ENCODE data around the gene EN1. TPM values are rescaled to one million over a fixed set of nuclear protein-coding genes. Genes with fewer than 3 reads are reported as not detected.

The EN1 gene
- total RNA-seq = not detected in 2 replicates

DNA sequence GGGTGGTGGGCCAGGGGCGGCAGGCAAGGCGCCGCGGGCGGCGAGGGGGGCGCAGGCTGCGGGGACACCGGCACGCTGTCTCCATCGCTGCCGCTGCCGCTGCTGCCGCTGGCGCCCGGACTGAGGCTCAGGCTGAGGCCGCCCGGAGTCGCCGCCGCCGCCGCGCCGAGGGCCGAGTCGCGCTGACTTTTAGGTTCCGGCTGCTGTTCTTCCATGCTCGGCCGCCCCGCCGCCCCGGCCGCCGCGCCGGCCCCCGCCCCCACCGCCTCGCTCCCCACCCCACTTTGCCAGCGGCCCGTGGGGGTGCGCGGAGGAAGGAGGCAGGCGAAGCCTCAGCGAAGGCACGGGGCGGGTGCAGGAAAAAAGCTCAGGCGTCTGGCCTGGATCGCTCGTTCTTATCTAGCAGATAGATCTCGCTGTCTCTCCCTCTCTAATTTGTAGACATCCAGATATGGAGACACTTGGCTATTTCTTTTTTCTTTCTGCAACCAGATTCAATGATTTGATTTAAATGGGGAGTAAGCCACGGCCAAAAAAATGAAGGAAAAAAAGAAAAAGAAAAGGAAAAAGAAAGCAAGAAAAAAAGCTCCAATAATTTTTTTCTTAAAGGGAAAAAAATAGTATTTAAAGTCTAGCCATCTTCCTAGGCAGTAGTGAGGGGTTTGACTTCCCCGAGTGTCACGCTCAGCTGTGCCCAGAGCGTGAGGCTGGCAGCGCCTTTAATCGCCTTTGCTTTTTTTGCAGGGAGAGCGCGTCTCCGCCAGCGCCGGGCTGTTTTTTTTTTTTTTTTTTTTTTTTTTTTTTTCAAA, at the start of gene EN1:
Gene EN1, minus strand, starts transcription at position 696 of the 809 bp plus-strand sequence. Its CDS starts 481 bp downstream, at position 215.

Other genes starting within 250 kb of the EN1 start
- gene MARCO, start 94.5 kb upstream of the EN1 start, total RNA-seq = not detected in 2 replicates